ENCODE results near the gene RIOX2.

The RIOX2 gene

DNA sequence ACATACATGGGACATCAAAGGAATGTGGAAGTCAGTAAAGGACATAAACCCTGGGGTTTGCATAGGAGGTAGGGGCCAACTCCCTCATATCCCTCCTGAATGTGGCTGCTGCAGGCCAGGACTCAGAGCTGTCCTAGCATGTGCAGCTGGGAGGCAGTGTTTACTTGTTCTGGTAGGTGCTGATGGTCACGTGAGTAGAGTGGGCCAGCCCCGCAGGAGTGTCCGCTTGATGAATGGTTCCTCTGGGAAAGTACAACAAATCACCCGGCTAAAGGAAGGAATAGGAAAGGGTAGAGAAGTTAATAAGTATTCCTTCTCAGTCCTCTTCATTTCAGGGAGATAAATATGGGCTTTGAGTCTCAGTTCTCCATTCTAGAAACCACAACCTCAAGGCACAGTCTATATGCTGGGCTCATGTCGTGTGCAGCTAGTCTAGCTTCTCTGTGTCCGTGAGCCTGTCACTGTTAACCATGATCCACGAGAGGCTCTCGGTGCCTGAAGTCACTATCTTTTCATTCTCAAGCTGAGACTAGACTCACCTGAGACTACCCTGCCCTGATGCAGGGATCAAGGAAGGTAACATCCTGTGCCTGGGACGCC is 17.9 kb downstream of the RIOX2 start:
- TF ChIP-seq TAF1 (IDR thresholded peaks at IDR 0.05; ENCODE audit: borderline replicate concordance, insufficient read depth, low read length): no peak
- TF ChIP-seq SIN3A (IDR thresholded peaks at IDR 0.05; ENCODE audit: borderline replicate concordance, insufficient read depth, low read length): no peak
- no peak for TF ChIP-seq POLR2AphosphoS5 (IDR thresholded peaks at IDR 0.05; ENCODE audit: low read depth, low read length)
- TF ChIP-seq, protein P1, sequence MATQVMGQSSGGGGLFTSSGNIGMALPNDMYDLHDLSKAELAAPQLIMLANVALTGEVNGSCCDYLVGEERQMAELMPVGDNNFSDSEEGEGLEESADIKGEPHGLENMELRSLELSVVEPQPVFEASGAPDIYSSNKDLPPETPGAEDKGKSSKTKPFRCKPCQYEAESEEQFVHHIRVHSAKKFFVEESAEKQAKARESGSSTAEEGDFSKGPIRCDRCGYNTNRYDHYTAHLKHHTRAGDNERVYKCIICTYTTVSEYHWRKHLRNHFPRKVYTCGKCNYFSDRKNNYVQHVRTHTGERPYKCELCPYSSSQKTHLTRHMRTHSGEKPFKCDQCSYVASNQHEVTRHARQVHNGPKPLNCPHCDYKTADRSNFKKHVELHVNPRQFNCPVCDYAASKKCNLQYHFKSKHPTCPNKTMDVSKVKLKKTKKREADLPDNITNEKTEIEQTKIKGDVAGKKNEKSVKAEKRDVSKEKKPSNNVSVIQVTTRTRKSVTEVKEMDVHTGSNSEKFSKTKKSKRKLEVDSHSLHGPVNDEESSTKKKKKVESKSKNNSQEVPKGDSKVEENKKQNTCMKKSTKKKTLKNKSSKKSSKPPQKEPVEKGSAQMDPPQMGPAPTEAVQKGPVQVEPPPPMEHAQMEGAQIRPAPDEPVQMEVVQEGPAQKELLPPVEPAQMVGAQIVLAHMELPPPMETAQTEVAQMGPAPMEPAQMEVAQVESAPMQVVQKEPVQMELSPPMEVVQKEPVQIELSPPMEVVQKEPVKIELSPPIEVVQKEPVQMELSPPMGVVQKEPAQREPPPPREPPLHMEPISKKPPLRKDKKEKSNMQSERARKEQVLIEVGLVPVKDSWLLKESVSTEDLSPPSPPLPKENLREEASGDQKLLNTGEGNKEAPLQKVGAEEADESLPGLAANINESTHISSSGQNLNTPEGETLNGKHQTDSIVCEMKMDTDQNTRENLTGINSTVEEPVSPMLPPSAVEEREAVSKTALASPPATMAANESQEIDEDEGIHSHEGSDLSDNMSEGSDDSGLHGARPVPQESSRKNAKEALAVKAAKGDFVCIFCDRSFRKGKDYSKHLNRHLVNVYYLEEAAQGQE (IDR thresholded peaks at IDR 0.05; ENCODE audit: insufficient read depth in 1 of 2, low read depth in 2 of 2, low read length in 2 of 2): no peak
- no peak for TF ChIP-seq FOXP2 (optimal IDR thresholded peaks at IDR 0.05; ENCODE audit: borderline replicate concordance, extremely low read depth, extremely low read length, insufficient read depth)

DNA sequence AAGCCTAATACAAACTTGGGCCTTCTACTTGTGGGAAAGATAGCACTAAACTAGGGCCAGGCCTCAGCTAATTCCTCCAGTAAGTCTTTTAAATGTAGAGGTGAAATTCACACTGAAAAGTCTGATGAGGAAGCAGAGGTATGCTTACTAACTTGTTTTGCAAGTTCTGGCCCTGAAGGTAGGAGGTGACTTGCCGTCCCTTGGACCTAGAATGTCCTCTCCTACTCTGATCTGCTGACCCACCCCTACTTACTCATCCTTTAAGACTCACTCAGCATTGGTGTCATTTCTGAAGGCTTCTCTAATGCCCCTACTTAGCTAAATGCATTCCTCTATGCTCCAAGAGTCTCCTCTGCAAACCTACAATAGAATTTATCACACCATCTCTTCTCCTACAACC is 19.4 kb downstream of the RIOX2 start:
- no peak for TF ChIP-seq POLR2AphosphoS5 (IDR thresholded peaks at IDR 0.05; ENCODE audit: low read depth, low read length)
- TF ChIP-seq, protein P1 (IDR thresholded peaks at IDR 0.05; ENCODE audit: insufficient read depth in 1 of 2, low read depth in 2 of 2, low read length in 2 of 2): no peak
- TF ChIP-seq SIN3A (IDR thresholded peaks at IDR 0.05; ENCODE audit: borderline replicate concordance, insufficient read depth, low read length): no peak
- TF ChIP-seq TAF1 (IDR thresholded peaks at IDR 0.05; ENCODE audit: borderline replicate concordance, insufficient read depth, low read length): no peak
- no peak for TF ChIP-seq FOXP2 (optimal IDR thresholded peaks at IDR 0.05; ENCODE audit: borderline replicate concordance, extremely low read depth, extremely low read length, insufficient read depth)

DNA sequence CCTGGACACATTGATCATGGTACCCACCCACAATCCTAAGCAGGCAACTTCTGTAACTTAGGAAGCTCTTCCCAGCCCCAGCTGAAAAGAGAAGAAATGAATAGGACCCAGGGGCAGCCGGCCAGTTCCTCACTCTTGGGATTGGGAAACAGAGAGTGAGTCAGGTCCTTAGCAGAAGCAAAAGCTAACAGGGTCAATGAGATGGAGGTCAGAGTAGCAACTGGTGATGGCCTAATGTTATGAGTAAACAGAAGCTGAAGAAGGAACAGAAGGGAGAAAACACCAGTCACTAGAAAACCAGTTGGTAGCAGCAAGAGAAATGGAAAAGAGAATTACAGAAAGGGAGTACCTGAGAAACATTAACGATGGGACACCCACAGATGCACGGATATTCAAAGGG is 20.0 kb downstream of the RIOX2 start:
- TF ChIP-seq, protein P1 (IDR thresholded peaks at IDR 0.05; ENCODE audit: insufficient read depth in 1 of 2, low read depth in 2 of 2, low read length in 2 of 2): no peak
- no peak for TF ChIP-seq SIN3A (IDR thresholded peaks at IDR 0.05; ENCODE audit: borderline replicate concordance, insufficient read depth, low read length)
- no peak for TF ChIP-seq POLR2AphosphoS5 (IDR thresholded peaks at IDR 0.05; ENCODE audit: low read depth, low read length)
- TF ChIP-seq FOXP2 (optimal IDR thresholded peaks at IDR 0.05; ENCODE audit: borderline replicate concordance, extremely low read depth, extremely low read length, insufficient read depth): no peak
- TF ChIP-seq TAF1 (IDR thresholded peaks at IDR 0.05; ENCODE audit: borderline replicate concordance, insufficient read depth, low read length): no peak

DNA sequence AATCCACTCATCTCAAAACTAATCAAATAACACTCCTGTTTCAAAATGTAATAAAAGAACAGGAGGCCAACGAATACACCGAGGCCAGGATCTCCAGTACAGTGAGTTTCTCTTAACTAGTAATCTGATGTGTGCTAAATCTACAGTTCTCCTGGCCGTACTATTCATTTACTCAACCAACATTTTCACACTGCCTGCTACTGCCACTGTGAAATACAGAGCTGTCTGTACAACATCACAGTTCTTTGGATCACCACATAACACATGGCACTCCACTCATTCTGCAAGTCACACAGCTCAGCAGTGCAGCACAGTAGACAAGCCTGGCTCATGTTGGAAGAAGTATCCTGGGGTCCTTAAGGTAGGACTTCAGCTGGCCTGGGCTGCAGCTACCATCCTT is 21.9 kb downstream of the RIOX2 start:
- TF ChIP-seq FOXP2 (optimal IDR thresholded peaks at IDR 0.05; ENCODE audit: borderline replicate concordance, extremely low read depth, extremely low read length, insufficient read depth) (no peak), TAF1 (IDR thresholded peaks at IDR 0.05; ENCODE audit: borderline replicate concordance, insufficient read depth, low read length) (no peak), SIN3A (IDR thresholded peaks at IDR 0.05; ENCODE audit: borderline replicate concordance, insufficient read depth, low read length) (no peak), POLR2AphosphoS5 (IDR thresholded peaks at IDR 0.05; ENCODE audit: low read depth, low read length) (no peak)
- TF ChIP-seq, protein P1 (IDR thresholded peaks at IDR 0.05; ENCODE audit: insufficient read depth in 1 of 2, low read depth in 2 of 2, low read length in 2 of 2): no peak

Data from PFSK-1 (cell line).